Mammary epithelial cell (primary cell): ENCODE measurements around the gene CELSR2.

Experiments
- EZH2 ChIP-seq: IDR thresholded peaks from 2 replicates; pipeline ENCODE4 v1.6.1; 2012; ENCODE audit warnings: low read length, inconsistent platforms, borderline replicate concordance
- TF ChIP-seq, protein P1 (sequence below), 2 donors: IDR thresholded peaks in 1 of 2; conservative IDR thresholded peaks in 1 of 2; 2 replicates each; pipeline ENCODE4 v1.5.1; 2011 to 2012; ENCODE audit warnings: inconsistent platforms in 2 of 2, low read length in 2 of 2, mild to moderate bottlenecking in 2 of 2, control low read depth in 1 of 2, low read depth in 1 of 2; ENCODE audit not compliant: insufficient read depth in 1 of 2; ENCODE audit errors: extremely low read depth in 1 of 2

DNA sequence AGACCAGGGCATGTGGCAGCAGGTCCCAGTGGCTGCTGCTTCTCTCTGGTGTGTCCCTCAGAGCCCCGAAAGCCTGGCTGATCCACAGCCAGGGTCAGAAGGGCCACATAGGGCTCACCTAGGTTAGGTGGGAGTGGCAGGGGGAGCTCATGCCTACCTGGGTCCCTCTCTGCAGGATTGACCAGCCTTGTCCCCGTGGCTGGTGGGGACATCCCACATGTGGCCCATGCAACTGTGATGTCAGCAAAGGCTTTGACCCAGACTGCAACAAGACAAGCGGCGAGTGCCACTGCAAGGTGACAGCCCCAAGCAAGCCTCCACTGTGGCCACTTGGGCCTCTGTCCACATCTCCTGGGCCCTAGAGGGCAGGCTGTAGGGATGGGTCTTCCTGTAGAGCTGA lies 15.7 kb downstream of the CELSR2 start:
- no peak for TF ChIP-seq EZH2
- TF ChIP-seq, protein P1, sequence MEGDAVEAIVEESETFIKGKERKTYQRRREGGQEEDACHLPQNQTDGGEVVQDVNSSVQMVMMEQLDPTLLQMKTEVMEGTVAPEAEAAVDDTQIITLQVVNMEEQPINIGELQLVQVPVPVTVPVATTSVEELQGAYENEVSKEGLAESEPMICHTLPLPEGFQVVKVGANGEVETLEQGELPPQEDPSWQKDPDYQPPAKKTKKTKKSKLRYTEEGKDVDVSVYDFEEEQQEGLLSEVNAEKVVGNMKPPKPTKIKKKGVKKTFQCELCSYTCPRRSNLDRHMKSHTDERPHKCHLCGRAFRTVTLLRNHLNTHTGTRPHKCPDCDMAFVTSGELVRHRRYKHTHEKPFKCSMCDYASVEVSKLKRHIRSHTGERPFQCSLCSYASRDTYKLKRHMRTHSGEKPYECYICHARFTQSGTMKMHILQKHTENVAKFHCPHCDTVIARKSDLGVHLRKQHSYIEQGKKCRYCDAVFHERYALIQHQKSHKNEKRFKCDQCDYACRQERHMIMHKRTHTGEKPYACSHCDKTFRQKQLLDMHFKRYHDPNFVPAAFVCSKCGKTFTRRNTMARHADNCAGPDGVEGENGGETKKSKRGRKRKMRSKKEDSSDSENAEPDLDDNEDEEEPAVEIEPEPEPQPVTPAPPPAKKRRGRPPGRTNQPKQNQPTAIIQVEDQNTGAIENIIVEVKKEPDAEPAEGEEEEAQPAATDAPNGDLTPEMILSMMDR (conservative IDR thresholded peaks at IDR 0.05 in 1 of 2, IDR thresholded peaks at IDR 0.05 in 1 of 2; ENCODE audit: extremely low read depth in 1 of 2, insufficient read depth in 1 of 2, low read depth in 1 of 2, low read length in 2 of 2) = no peak
